ENCODE results near the gene DAZAP1.
"Not testable (repeated sequence)": the region's sequence is repeated elsewhere in the genome, so short reads cannot be mapped to it uniquely, and the experiment has no call there.

DAZAP1 gene

GRCh38 chr19:1418951-1419738 is 11.8 kb downstream of the DAZAP1 start:
- POLR2A ChIA-PET (ENCODE audit: low non-redundant PET), result interaction anchor here (0.6 kb wide), 2 partner anchors 12 to 735 kb away, joined by 6 to 17 read pairs; no protein-coding TSS in a partner anchor
- no peak for TF ChIP-seq CTCF (conservative IDR thresholded peaks at IDR 0.05; ENCODE audit: low read depth)
- peak overlapping the region; percentile 15; the same call in 1 of the 2 replicates for H3K27ac ChIP-seq
- no peak for DNase-seq (ENCODE audit: low spot score)
- CTCF ChIA-PET, result no interaction called here

- CTCF ChIA-PET, result interaction anchor here (0.6 to 1.1 kb wide), 3 partner anchors 17 to 136 kb away, joined by 3 to 4 read pairs (median 3); no protein-coding TSS in a partner anchor
- POLR2A ChIA-PET (ENCODE audit: low non-redundant PET); DNase-seq (ENCODE audit: low spot score); H3K27ac ChIP-seq: not testable (repeated sequence)
Observed at GRCh38 chr19:1420085-1420484, 12.7 kb downstream of the DAZAP1 start.

- ChIA-PET POLR2A (ENCODE audit: low non-redundant PET) (no interaction called here), CTCF (interaction anchor here (0.6 to 1.1 kb wide), 3 partner anchors 17 to 137 kb away, joined by 3 to 4 read pairs (median 3); no protein-coding TSS in a partner anchor)
- no peak for DNase-seq (ENCODE audit: low spot score)
- no peak for TF ChIP-seq CTCF (conservative IDR thresholded peaks at IDR 0.05; ENCODE audit: low read depth)
- H3K27ac ChIP-seq, result peak overlapping the region; percentile 72
Observed at GRCh38 chr19:1420590-1420989, 13.2 kb downstream of the DAZAP1 start.

GRCh38 chr19:1421218-1421957 is 14.0 kb downstream of the DAZAP1 start:
- POLR2A ChIA-PET (ENCODE audit: low non-redundant PET), result no interaction called here
- CTCF ChIA-PET, result interaction anchor here (1.1 kb wide), 1 partner anchor 16 kb away, joined by 3 read pairs; no protein-coding TSS in a partner anchor
- H3K27ac ChIP-seq, result peak overlapping the region; percentile 72
- no peak for TF ChIP-seq CTCF (conservative IDR thresholded peaks at IDR 0.05; ENCODE audit: low read depth)
- no peak for DNase-seq (ENCODE audit: low spot score)

GRCh38 chr19:1421958-1422305 is 14.5 kb downstream of the DAZAP1 start:
- no peak for DNase-seq (ENCODE audit: low spot score)
- POLR2A ChIA-PET (ENCODE audit: low non-redundant PET), result no interaction called here
- no peak for TF ChIP-seq CTCF (conservative IDR thresholded peaks at IDR 0.05; ENCODE audit: low read depth)
- CTCF ChIA-PET, result no interaction called here
- peak overlapping the region; percentile 72 for H3K27ac ChIP-seq

GRCh38 chr19:1422360-1422759 is 15.0 kb downstream of the DAZAP1 start:
- peak overlapping the region; percentile 72 for H3K27ac ChIP-seq
- POLR2A ChIA-PET (ENCODE audit: low non-redundant PET), result no interaction called here
- CTCF ChIA-PET, result no interaction called here
- TF ChIP-seq CTCF (conservative IDR thresholded peaks at IDR 0.05; ENCODE audit: low read depth), result no peak
- no peak for DNase-seq (ENCODE audit: low spot score)

- ChIA-PET CTCF (no interaction called here), POLR2A (ENCODE audit: low non-redundant PET) (interaction anchor here (0.5 kb wide), 1 partner anchor 13 kb away, joined by 4 read pairs; no protein-coding TSS in a partner anchor)
- peak overlapping the region; percentile 72 for H3K27ac ChIP-seq
- no peak for DNase-seq (ENCODE audit: low spot score)
- no peak for TF ChIP-seq CTCF (conservative IDR thresholded peaks at IDR 0.05; ENCODE audit: low read depth)
Observed at GRCh38 chr19:1422943-1423342, 15.6 kb downstream of the DAZAP1 start.

Data from RWPE1 (cell line).